Esophagus squamous epithelium (tissue), 5 donors: Measurements from ENCODE around the gene SFRP2. TPM values are rescaled to one million over a fixed set of nuclear protein-coding genes. Genes with fewer than 3 reads are reported as not detected.

Experiments
- DNase-seq: peaks from one replicate; lab custom pipeline; 2025; lab: John Stamatoyannopoulos, UW
- H3K27ac ChIP-seq, 4 donors: fragments of 200-600 bp; sonication (generic); one replicate each; pipeline ENCODE4 v1.5.1; 2016 to 2019; ENCODE audit warnings: mild to moderate bottlenecking in 1 of 4
- H3K27me3 ChIP-seq, 4 donors: fragments of 200-600 bp; sonication (generic); 1 replicate in 3 of 4; 2 replicates in 1 of 4; pipeline versions ENCODE4 v1.5.1 to v1.6.0; 2017 to 2021; ENCODE audit warnings: antibody characterized with exemption in 1 of 4
- H3K36me3 ChIP-seq, 3 donors: fragments of 200-600 bp; sonication (generic); one replicate each; pipeline ENCODE4 v1.5.1; 2016 to 2019
- H3K4me1 ChIP-seq, 3 donors: fragments of 200-600 bp; sonication (generic); one replicate each; pipeline ENCODE4 v1.5.1; 2017 to 2019
- H3K4me3 ChIP-seq, 4 donors: fragments of 200-600 bp; sonication (generic); 1 replicate in 3 of 4; 2 replicates in 1 of 4; pipeline ENCODE4 v1.5.1; 2016 to 2019; ENCODE audit warnings: mild to moderate bottlenecking in 2 of 4, moderate library complexity in 1 of 4
- H3K9me3 ChIP-seq, 3 donors: fragments of 200-600 bp; sonication (generic); one replicate each; pipeline ENCODE4 v1.5.1; 2016 to 2019
- POLR2A ChIP-seq, 4 donors: fragments of 450-650 bp; IDR thresholded peaks; one replicate each; pipeline ENCODE4 v1.6.1; 2017; ENCODE audit warnings: antibody characterized with exemption in 4 of 4, mild to moderate bottlenecking in 4 of 4, moderate library complexity in 3 of 4
- WGBS, 2 donors: methylation state at CpG; one replicate each; pipeline ENCODE4 v1.1.5; 2018; 5-methylcytosine and 5-hydroxymethylcytosine counted together
- intact Hi-C: fragments of 100-400 bp; cut with DNase I; formaldehyde crosslinking; loops from one replicate; pipeline ENCODE4 v1.15.0; 2022
- total RNA-seq, 4 donors: library from RNA; depleted of rRNA; stranded (reverse); fragments of >200 nt; gene quantifications; one replicate each; pipeline ENCODE4 v1.1.0, GENCODE V29; 2016
- TF ChIP-seq, protein P1 (sequence below), 6 experiments: fragments of 450-650 bp in 4 of 6; fragments of 200-600 bp in 2 of 6; sonication (generic) in 2 of 6; IDR thresholded peaks; one replicate each; pipeline ENCODE4 v1.5.1; 2016 to 2019; ENCODE audit warnings: antibody characterized with exemption in 6 of 6, mild to moderate bottlenecking in 4 of 6, moderate library complexity in 4 of 6
- donor health status: DM: yes; HTN: yes; CAD: no.

SFRP2 gene
- total RNA-seq, 4 donors from 2014 or later = 2.2 to 104 (median 13.3) TPM

DNA sequence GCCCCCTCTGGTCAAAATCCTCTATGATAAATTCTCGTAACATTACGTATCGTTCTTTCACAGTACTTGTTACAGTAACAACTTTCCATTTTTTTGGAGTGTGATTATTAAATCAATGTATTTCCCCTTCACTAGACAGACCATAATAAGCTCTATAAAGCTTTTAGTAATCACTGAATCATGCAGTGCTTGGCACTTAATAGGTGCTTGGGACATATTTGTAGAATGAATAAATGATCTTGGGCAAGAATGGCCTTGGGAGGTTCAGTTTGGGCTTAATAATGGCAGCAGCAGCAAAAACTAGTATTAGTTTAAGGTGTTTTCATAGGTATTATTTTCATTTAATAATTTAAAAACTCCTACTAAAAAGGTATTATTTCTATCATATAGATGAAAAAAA, 33.4 kb upstream of the SFRP2 start:
- intact Hi-C loops = no loop called here
- no peak for DNase-seq
- H3K9me3 ChIP-seq = no peaks in the 10 kb centered on the region
- WGBS, 2 donors = 55 to 59% methylated on average over 3 of the region's 3 CpGs
- H3K27ac ChIP-seq = no peak overlapping the region
- TF ChIP-seq POLR2A (IDR thresholded peaks at IDR 0.05) = no peak
- TF ChIP-seq, protein P1, sequence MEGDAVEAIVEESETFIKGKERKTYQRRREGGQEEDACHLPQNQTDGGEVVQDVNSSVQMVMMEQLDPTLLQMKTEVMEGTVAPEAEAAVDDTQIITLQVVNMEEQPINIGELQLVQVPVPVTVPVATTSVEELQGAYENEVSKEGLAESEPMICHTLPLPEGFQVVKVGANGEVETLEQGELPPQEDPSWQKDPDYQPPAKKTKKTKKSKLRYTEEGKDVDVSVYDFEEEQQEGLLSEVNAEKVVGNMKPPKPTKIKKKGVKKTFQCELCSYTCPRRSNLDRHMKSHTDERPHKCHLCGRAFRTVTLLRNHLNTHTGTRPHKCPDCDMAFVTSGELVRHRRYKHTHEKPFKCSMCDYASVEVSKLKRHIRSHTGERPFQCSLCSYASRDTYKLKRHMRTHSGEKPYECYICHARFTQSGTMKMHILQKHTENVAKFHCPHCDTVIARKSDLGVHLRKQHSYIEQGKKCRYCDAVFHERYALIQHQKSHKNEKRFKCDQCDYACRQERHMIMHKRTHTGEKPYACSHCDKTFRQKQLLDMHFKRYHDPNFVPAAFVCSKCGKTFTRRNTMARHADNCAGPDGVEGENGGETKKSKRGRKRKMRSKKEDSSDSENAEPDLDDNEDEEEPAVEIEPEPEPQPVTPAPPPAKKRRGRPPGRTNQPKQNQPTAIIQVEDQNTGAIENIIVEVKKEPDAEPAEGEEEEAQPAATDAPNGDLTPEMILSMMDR (IDR thresholded peaks at IDR 0.05) = no peak
- peaks cover 0 to 2% (median 0%) of the 10 kb centered on the region in 4 donors for H3K27me3 ChIP-seq
- H3K36me3 ChIP-seq = no peaks in the 10 kb centered on the region
- H3K4me1 ChIP-seq = no peaks in the 10 kb centered on the region
- H3K4me3 ChIP-seq = no peak overlapping the region

DNA sequence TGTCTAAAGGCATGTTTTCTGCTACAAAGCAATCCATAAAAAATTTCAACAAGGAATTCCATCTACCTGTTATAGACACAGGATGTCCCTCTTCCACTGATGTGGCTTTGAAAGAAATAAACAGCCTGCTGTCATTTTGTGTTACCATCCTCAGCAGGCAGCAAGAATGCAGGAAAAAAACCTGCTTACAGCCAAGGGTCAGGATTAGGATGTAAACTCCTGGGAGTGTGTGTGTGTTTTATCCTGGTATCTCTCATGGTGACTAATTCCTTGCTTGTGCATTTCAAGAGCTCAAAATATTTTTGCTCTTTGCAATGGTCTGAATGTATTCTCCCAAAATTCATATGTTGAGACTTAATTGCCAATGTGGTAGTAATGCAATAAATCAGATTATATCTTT, 28.6 kb upstream of the SFRP2 start:
- Histone ChIP-seq H3K4me3 (no peak overlapping the region), H3K27ac (no peak overlapping the region), H3K27me3 (peaks cover 0 to 11% (median 0%) of the 10 kb centered on the region in 4 donors), H3K9me3 (no peaks in the 10 kb centered on the region), H3K36me3 (no peaks in the 10 kb centered on the region), H3K4me1 (no peaks in the 10 kb centered on the region)
- no peak for DNase-seq
- intact Hi-C loops = no loop called here
- no peak for TF ChIP-seq POLR2A (IDR thresholded peaks at IDR 0.05)
- TF ChIP-seq, protein P1 (IDR thresholded peaks at IDR 0.05) = no peak

DNA sequence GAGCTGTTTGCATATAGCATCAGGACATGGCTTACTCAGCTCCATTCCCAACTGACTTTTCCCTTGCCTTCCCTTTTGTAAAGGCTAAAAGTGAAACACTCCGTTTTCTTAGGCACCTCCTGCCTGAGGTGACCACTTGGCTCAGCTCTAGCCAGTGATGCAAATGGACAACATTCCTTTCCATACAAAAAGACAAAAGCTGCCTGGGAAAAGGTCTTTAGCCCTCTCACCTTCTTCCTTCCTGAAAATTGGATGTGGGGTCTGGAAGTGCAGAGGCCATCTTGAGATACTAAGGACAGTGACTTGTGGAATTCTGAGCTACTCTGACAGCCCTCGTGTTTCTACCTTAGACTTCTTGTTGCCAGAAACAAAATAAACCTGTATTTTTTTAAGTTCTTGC, 27.7 kb upstream of the SFRP2 start:
- Histone ChIP-seq H3K36me3 (no peaks in the 10 kb centered on the region), H3K27me3 (peaks cover 0 to 11% (median 0%) of the 10 kb centered on the region in 4 donors), H3K27ac (no peak overlapping the region), H3K4me3 (no peak overlapping the region), H3K4me1 (no peaks in the 10 kb centered on the region), H3K9me3 (no peaks in the 10 kb centered on the region)
- WGBS, 2 donors = 20 to 43% methylated on average over 2 of the region's 2 CpGs
- no peak for DNase-seq
- intact Hi-C loops = no loop called here
- TF ChIP-seq, protein P1 (IDR thresholded peaks at IDR 0.05) = no peak
- TF ChIP-seq POLR2A (IDR thresholded peaks at IDR 0.05) = no peak

DNA sequence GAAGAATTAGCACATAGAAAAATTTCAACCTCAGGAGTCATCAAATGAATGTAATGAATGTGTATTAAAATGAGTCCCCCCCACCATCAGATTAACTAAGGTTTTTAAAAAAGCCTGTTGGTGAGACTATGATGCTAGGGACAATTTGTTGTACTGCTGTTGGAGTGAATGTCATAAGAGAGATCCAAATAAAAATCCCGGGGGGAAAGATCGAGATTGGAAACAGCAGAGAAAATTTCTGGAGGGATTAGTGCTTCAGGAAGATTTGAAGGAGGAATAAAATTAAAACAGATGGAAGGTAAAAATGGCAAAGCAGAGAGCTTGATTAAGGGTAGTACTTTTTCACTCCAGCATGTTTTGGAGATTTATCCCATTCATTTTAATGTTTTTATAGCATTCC, 25.9 kb upstream of the SFRP2 start:
- no peaks in the 10 kb centered on the region for H3K4me1 ChIP-seq
- intact Hi-C loops = no loop called here
- 69 to 81% methylated on average over 2 of the region's 2 CpGs for WGBS, 2 donors
- DNase-seq = no peak
- no peaks in the 10 kb centered on the region for H3K9me3 ChIP-seq
- no peak overlapping the region for H3K4me3 ChIP-seq
- H3K27me3 ChIP-seq = peaks cover 0 to 11% (median 0%) of the 10 kb centered on the region in 4 donors
- H3K36me3 ChIP-seq = no peaks in the 10 kb centered on the region
- TF ChIP-seq, protein P1 (IDR thresholded peaks at IDR 0.05) = no peak
- TF ChIP-seq POLR2A (IDR thresholded peaks at IDR 0.05) = no peak
- no peak overlapping the region for H3K27ac ChIP-seq

DNA sequence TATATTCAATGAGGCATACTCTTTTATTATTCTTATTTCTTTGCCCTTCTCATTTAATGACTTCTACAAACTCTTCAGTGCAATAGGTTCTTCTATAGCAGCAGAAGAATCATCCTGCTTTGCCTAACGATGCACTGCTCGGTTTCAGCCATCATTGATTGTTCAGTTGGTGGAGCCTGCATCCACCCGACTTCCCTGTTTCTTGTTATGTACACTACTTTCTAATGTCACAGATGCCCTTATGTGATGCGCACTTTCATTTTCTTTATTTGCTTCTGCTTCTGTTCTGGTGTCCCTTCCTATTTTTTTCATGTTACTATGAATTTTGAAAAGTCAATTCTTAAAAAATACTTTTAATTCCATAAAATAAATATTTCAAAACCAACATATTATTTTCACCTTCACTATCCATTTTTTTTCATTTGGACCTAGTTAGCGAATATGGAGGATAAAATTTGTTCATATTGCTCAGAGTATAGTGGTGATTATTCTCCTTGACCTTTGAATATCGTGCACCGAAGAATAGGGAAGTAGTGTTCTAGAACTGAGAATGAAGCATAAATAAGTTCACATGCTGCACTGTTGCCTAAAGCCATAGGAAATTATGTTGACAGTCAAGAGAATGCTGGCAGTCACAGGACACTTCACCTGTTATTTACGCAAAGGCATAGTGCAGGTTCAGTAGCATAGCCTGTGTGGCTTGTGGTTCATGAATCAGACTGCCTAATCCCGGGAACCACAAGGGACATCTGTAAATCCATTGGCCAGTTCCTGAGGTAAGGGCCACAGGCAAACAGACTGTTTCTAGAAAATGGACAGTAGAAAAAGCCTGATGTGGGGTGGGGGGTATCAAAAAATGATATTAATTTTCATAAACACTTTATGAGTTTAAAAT, 21.3 kb upstream of the SFRP2 start:
- TF ChIP-seq, protein P1 (IDR thresholded peaks at IDR 0.05) = no peak
- no peak for TF ChIP-seq POLR2A (IDR thresholded peaks at IDR 0.05)
- WGBS, 2 donors = 71 to 79% methylated on average over 9 of the region's 9 CpGs
- no peaks in the 10 kb centered on the region for H3K36me3 ChIP-seq

More for the DNA sequence above, 21.3 kb upstream of the SFRP2 start:
- Histone ChIP-seq H3K9me3 (no peaks in the 10 kb centered on the region), H3K27ac (no peak overlapping the region), H3K4me3 (no peak overlapping the region), H3K4me1 (no peaks in the 10 kb centered on the region), H3K27me3 (peaks cover 0 to 5% (median 0%) of the 10 kb centered on the region in 4 donors)
- DNase-seq = no peak
- intact Hi-C loops = no loop called here
